C4-2B (cell line): ENCODE data around the gene RAPGEF4.

Source experiments
- ZFX ChIP-seq: fragments of 450-650 bp; IDR thresholded peaks from 2 replicates; pipeline ENCODE4 v1.6.1; 2017
- TF ChIP-seq, protein P1 (sequence below): fragments of 450-650 bp; conservative IDR thresholded peaks from 2 replicates; pipeline ENCODE4 v1.5.1; 2017; ENCODE audit warnings: mild to moderate bottlenecking

DNA sequence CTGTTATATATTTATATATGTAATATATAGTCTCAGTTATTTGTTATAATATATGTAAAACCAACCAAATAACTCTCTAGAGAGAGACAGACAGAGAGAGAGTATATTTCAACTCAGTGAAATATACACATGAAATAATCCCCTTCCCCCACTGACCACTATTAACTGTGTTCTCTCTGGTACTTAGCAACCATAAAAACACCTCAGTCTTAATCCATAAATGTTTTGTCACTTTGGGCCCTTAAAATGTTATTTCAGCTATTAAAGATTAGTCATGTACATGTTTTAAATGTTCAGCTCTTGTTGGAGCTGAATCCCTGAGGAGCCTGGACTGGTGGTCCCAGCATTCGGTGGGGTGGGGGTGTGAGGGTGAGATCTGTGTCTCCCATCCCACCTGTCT lies 217.8 kb downstream of the RAPGEF4 start:
- TF ChIP-seq, protein P1, sequence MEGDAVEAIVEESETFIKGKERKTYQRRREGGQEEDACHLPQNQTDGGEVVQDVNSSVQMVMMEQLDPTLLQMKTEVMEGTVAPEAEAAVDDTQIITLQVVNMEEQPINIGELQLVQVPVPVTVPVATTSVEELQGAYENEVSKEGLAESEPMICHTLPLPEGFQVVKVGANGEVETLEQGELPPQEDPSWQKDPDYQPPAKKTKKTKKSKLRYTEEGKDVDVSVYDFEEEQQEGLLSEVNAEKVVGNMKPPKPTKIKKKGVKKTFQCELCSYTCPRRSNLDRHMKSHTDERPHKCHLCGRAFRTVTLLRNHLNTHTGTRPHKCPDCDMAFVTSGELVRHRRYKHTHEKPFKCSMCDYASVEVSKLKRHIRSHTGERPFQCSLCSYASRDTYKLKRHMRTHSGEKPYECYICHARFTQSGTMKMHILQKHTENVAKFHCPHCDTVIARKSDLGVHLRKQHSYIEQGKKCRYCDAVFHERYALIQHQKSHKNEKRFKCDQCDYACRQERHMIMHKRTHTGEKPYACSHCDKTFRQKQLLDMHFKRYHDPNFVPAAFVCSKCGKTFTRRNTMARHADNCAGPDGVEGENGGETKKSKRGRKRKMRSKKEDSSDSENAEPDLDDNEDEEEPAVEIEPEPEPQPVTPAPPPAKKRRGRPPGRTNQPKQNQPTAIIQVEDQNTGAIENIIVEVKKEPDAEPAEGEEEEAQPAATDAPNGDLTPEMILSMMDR, result no peak
- TF ChIP-seq ZFX, result no peak
